Immature natural killer cell (primary cell): ENCODE data around the gene TLR3. TPM values are rescaled to one million over a fixed set of nuclear protein-coding genes. Genes with fewer than 3 reads are reported as not detected.

ENCODE experiments used
- DNase-seq, 3 donors: peaks; one replicate each; pipeline ENCODE4 v3.0.0; 2022; ENCODE audit warnings: mixed read lengths in 1 of 3
- H3K27ac Mint-ChIP-seq, 6 donors: one replicate each; pipeline ENCODE4 v1.8.0; 2020; ENCODE audit warnings: mixed read lengths in 6 of 6, mild to moderate bottlenecking in 5 of 6, inconsistent platforms in 4 of 6, moderate library complexity in 3 of 6
- H3K27me3 Mint-ChIP-seq, 3 donors: one replicate each; pipeline ENCODE4 v1.8.0; 2020 to 2021; ENCODE audit warnings: low read depth in 3 of 3, mild to moderate bottlenecking in 3 of 3, mixed read lengths in 3 of 3, moderate library complexity in 3 of 3, inconsistent platforms in 1 of 3
- H3K36me3 Mint-ChIP-seq, 3 donors: one replicate each; pipeline ENCODE4 v1.8.0; 2020; ENCODE audit warnings: mixed read lengths in 3 of 3, inconsistent platforms in 2 of 3, mild to moderate bottlenecking in 2 of 3
- H3K4me1 Mint-ChIP-seq, 2 donors: one replicate each; pipeline ENCODE4 v1.8.0; 2020; ENCODE audit warnings: inconsistent platforms in 2 of 2, mild to moderate bottlenecking in 2 of 2, mixed read lengths in 2 of 2, moderate library complexity in 1 of 2
- H3K4me3 Mint-ChIP-seq, 5 donors: one replicate each; pipeline ENCODE4 v1.8.0; 2020; ENCODE audit warnings: mild to moderate bottlenecking in 5 of 5, mixed read lengths in 5 of 5, inconsistent platforms in 3 of 5, moderate library complexity in 3 of 5
- H3K9me3 Mint-ChIP-seq, 6 donors: one replicate each; pipeline ENCODE4 v1.8.0; 2020; ENCODE audit warnings: mild to moderate bottlenecking in 6 of 6, mixed read lengths in 6 of 6, inconsistent platforms in 4 of 6, moderate library complexity in 3 of 6
- polyA plus RNA-seq, 3 donors: library from polyadenylated mRNA; unstranded; fragments of 300-500 nt; fragmentation: Illumina TruSeq; gene quantifications; one replicate each; pipeline ENCODE4 v1.2.3, GENCODE V29; 2021

TLR3 gene
- polyA plus RNA-seq, 3 donors from 2014 or later: 2.5 to 13.3 (median 5.8) TPM

GRCh38 chr4:186134861-186135260, 65.9 kb downstream of the TLR3 start:
- no peak overlapping the region for H3K27ac Mint-ChIP-seq
- H3K9me3 Mint-ChIP-seq: no peaks in the 10 kb centered on the region
- H3K27me3 Mint-ChIP-seq: peaks cover 1 to 12% (median 3%) of the 10 kb centered on the region in 3 donors
- no peak for DNase-seq
- H3K4me3 Mint-ChIP-seq: no peak overlapping the region
- no peaks in the 10 kb centered on the region for H3K4me1 Mint-ChIP-seq
- H3K36me3 Mint-ChIP-seq: no peaks in the 10 kb centered on the region

GRCh38 chr4:186137196-186137794, 68.3 kb downstream of the TLR3 start:
- Mint-ChIP-seq H3K36me3 (no peaks in the 10 kb centered on the region), H3K27me3 (peaks cover 0 to 10% (median 3%) of the 10 kb centered on the region in 3 donors), H3K27ac (no peak overlapping the region), H3K4me1 (no peaks in the 10 kb centered on the region), H3K4me3 (no peak overlapping the region), H3K9me3 (no peaks in the 10 kb centered on the region)
- no peak for DNase-seq

Other genes with a start within 250 kb of the TLR3 start
- gene FAM149A, start 35.5 kb downstream of the TLR3 start, polyA plus RNA-seq: not detected
- 10 to 100 TPM; 26.0 to 43.5 (median 37.6) TPM for gene CYP4V2, start 122.4 kb downstream of the TLR3 start, polyA plus RNA-seq
- gene KLKB1, start 158.4 kb downstream of the TLR3 start, polyA plus RNA-seq: not detected
- not detected for gene F11, start 197.0 kb downstream of the TLR3 start, polyA plus RNA-seq